HL-60/S4 (cell line): ENCODE data around the gene PAX5.

Experiments used
- in situ Hi-C: fragments of 300-500 bp; cut with MboI; formaldehyde crosslinking; loops from 2 replicates; pipeline ENCODE4 v1.14.3; 2022; ENCODE audit warnings: low sequenced_read_pairs

The PAX5 gene

DNA sequence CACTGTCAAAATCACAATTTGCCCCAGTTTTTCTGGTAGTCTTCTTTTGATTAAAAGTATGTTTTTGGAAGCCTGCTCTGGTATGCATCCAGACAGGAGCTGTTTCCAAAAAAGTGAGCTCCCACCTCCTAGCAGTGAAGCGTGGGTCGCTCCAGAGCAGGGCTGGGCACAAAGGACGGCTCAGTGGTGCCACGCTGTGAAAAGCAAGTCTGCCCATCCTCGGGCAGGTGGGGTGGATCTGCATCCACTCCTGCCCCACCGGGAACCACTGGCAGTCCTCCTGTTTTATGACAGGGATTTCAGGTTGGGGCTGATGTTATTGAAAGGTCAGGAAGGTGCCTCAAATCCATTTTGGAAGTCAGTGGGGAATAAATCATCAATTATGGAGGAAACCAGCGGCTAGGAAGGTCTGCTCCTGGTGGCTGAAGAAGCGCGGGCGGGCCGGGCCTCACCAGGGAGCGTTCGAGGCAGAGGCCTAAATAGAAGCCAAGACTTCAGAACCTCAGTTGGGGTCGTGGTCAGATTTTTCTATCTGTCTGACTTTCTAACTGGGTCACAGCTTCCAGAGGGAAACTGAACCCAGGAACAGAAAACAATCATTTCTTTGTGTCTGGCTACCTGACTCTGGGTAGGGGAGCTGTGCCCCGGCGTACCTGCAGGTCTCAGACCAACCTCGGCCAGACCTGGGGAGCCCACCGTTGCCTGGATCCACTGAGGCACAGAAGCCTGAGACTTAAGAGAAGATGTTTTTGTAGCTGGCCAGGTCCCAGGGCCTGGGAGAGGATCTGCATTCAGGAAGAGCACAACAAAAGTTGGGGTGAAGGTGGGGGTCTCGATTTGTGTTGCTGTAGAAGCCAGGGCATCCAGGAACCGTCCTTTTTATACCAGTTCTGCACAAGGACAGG is 168.1 kb downstream of the PAX5 start:
- in situ Hi-C loops = loop anchor here (25.0 kb wide), 1 partner anchor 521 kb away; no protein-coding TSS in a partner anchor

DNA sequence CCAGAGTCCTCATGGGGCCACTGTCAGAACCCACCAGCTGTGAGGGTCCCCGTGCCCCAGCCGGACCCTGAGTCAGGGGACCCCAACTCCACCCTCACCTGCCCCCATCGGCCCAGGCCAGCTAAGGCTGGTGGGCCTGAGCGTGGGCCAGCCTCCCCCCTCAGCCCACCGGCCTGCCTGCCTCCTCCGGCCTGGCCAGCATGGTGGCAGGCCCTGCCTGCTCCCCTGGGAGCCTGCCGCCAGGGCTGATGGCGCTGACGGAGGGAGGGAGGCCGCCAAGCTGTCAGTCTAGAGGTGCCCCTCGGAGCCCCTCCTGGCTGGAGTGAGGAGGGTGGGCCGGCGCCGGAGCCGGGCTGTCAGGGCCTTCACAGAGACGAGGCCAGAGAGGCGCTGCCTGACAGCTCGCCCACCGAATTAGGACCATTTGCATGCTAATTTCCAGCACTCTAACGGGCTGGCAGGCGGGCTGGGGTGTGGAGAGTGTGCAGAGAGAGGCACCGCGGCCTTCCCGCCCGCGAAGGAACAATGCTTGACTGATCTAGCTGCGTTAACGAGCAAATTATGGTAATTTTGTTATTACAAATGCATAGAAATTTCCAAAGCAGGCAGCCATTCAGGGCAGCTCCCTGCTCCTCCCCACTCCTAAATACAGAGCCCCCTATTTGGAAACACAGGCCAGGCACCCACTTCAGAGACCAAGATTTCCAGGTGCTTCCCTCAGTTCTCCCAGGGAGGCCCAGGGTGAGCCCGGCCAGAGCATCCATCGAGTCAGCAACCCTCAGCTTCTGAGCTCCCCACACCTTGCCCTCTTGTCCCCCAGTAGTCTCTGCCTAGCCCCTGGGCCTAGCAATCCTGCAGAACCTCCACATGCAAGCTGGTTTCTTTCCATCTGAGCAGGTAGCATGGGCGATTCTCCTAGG is 169.3 kb downstream of the PAX5 start:
- in situ Hi-C loops = loop anchor here (25.0 kb wide), 1 partner anchor 523 kb away; no protein-coding TSS in a partner anchor

DNA sequence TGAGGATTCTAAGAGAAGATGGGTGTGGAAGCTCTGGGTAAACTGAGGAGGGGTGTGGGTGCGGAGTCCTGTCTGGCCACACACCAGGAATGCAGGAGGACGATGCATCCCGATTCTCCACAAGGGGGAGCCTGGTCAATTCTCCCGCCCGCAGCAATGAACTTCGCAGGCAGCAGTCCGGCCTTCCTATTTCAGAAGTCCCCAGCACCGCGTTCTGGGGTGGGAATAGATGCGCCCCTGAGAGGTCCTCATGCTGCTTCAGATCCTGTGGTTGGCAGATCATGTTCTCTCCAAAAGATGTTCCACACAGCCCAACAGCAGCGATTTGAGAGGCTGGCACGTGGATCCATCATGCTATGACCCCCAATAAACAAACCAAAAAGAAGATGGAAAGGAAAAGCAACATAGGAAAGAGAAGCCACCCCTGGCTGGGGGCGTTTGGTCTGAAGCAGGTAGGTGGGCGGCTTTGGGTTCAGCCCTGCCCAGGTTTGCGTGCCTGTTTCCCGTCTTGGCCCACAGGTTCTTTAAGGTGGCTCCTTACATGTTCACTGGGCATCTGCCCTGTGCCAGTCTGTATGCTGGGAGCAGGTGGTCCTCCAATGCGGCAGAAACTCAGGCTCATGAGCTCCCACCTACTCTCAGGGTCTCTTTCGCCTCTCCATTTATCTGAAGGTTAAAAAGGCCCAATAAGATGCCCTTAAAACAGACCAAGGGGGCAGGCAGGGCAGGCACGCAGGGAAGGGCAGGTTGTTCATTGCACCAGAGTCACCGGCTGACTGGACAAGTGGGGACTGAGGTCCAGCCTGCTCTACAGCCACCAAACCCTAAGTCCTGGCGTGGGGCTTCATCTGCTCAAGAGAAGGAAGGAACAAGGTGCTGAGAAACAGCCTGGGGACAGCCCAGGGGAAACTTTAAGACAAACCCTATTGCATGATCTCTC is 171.6 kb downstream of the PAX5 start:
- in situ Hi-C loops = loop anchor here (25.0 kb wide), 1 partner anchor 525 kb away; no protein-coding TSS in a partner anchor

DNA sequence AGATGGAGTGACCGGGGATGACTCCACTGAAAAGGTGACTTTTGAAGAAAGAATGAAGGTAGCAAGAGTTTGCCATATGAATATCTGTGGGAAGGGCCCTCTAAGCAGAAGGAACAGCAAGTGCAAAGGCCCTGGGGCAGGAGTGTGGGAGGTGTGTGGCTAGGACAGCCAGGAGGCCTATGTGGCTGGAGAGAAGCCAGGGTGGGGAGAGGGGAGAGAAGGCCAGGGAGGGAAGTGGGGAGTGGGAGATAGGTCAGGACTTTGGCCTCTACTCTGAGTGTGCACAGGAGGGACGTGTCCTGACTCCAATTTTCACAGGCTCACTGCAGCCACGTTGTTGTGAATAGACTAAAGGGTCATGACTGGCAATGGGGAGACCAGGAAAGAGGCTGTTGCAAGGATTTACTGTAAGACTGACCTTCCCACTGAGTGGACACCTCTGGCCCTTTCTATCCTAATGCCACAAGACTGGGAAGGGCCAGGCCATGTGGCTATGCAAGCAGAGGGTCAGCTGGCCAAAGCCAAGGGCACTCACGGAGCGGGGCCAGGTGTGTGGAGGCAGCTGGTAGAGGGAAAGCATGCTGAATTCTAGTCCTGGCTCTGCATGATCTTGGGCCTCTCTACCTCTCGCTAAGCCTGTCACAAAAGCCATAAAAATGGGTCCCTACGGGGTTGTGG is 172.4 kb downstream of the PAX5 start:
- in situ Hi-C loops = loop anchor here (25.0 kb wide), 1 partner anchor 526 kb away; no protein-coding TSS in a partner anchor

DNA sequence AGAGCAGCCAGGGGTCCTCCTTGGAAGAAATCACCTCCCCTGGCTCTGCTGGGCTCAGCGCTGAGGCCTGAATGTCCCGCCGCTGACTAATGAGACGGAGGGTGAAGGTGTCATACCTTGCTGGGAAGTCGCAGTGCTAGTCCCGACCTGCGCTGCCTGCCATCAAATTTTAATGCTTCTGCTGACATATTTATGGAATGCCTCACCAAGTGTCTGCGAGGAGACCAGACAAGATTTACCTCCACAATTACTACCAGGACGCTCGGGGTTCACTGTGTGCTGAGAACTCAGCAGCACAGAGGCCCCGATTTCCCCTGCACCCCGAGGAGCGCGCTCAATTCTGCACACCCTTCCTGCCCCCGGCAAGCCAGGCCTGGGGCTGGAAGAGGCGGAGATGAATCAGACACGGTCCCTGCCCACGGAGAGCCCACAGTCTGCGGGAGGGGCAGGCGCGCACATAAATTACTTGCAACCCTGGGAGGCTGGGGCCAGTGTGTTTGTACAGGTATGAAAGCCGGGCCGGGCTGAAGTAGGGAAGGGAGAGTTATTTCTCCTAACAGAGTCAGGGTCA is 175.2 kb downstream of the PAX5 start:
- in situ Hi-C loops = loop anchor here (25.0 kb wide), 1 partner anchor 528 kb away; no protein-coding TSS in a partner anchor

DNA sequence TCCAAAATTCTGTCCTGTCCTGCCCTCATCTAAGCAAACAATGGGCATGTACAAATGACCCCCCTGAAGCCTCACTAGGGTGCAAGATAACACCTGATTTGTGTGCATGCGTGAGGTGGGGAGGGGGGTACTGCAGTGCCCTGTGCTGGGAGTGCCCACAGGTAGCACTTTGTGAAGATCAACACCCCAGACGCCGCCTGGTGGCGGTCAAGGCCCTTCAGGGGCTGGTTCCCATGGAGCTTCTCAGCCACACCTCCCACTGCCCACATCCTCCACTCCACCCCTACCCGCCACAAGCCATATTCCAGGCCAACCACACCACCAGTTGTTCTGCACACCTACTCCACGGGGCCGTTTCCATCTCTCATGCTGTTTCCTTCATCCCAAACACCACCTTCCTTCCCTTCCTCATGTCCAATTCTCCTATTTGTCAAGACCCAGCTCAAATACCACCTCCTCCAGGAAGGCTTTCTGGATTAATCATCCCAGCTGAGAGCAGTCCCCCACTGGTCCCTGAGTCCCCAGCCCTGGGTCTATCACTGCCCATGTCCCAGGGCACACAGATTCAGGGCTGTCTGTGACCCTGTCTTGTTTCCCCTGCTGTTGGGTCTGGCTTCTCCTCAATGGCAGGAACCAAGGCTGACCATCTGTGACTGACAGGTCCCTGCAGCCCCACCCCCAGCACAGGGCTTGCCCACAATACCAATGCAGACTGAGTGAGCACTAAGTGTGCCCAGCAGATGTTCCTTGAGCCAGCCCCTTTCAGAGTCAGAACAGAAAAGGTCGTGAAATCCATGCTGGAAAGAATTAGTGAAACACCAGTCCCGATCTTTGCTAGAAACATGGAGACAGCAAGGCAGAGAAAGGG is 178.4 kb downstream of the PAX5 start:
- in situ Hi-C loops = loop anchor here (25.0 kb wide), 1 partner anchor 532 kb away; no protein-coding TSS in a partner anchor

DNA sequence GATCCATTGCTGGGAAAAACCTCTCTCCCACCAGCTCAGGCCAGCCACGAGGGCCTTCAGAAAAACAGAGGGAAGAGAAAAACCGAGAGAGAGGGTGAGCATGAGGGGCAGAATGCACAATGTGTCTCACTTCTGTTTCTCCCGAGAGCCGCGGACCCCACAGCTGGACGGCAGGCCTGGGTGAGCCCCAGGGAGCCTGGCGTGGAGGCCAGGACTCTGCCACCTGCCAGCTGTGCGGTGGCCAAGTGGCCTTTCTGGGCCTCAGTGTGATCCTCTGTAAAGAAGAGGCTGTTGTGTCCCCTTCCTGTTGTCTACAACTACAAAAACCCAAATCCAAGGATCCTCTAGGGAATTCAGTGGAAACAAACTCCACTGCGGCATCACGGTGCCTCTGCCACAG is 179.3 kb downstream of the PAX5 start:
- in situ Hi-C loops = loop anchor here (25.0 kb wide), 1 partner anchor 533 kb away; no protein-coding TSS in a partner anchor

DNA sequence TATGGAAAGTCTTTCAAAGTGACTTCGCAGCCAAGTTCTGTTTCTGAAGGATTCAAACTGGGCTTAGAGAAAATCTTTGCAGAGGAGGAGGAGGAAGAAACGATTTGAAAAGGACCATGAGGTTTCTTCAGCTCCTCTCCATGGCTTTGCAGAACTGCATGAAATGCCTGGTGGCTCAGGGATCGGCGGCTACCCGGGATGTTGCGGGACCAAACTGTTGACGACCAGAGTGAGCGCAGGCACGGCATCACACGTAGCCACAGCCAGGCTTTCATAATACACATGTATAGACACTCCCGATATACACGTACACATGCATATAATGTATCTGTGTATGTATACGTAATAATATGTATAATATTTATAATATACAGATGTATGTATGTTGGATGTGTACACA is 180.0 kb downstream of the PAX5 start:
- in situ Hi-C loops = loop anchor here (25.0 kb wide), 1 partner anchor 533 kb away; no protein-coding TSS in a partner anchor

DNA sequence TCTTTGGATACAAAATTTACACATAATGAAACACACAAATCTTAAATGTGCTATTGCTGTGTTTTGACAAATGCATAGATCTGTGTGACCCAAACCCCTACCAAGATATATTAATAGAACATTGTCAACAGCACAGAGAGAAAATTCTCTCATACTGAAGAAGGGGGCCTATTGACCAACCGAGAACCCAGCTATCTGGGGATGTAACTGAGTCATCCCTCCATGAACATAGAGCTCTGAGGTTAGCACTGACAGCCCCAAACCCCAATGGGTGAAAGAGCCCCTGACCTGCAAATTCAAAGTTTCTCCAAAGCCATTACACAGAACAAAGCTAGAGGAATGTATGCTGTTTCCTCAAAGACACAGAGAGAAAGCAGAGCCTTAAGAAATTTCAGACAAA is 180.8 kb downstream of the PAX5 start:
- in situ Hi-C loops = loop anchor here (25.0 kb wide), 1 partner anchor 534 kb away; no protein-coding TSS in a partner anchor

DNA sequence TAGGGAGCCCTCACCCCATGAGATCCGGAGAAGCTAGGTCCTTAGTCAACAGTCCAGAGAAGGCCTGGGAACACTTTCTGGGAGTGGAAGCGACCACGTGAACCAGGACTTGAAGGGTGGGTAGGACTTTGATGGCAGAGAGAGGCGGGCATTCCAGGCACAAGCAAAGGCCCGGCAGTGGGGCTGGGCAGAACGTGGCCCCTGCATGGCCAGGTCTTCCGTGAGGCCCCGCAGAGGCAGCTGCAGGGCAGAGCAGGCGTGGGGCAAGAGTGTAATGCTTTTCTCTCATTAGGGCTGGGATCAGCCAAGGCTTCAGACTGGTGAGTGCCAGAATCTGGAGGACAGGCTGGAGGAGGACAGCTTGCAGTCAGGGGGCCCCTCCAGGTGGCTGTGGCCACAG is 184.1 kb downstream of the PAX5 start:
- in situ Hi-C loops = loop anchor here (25.0 kb wide), 1 partner anchor 537 kb away; no protein-coding TSS in a partner anchor

DNA sequence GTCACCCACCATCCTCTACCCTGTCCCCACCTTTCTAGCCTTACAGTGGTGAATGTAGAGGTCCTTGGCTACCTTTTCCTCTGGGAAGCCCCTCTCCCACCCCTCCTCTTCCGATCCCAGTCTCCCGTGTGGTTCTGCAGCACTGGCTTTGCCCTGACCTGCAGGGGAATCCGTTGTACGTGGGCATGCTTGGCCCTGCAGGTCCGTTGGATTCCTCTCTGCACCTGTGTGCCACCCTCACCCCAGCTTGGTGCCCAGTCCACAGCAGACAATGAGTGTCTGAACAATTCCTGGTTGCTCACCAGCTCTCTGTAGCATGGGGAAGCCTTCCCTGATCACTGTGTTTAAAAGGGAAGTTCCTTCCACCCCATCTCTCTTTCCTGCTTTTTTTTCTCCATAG is 185.1 kb downstream of the PAX5 start:
- in situ Hi-C loops = no loop called here

DNA sequence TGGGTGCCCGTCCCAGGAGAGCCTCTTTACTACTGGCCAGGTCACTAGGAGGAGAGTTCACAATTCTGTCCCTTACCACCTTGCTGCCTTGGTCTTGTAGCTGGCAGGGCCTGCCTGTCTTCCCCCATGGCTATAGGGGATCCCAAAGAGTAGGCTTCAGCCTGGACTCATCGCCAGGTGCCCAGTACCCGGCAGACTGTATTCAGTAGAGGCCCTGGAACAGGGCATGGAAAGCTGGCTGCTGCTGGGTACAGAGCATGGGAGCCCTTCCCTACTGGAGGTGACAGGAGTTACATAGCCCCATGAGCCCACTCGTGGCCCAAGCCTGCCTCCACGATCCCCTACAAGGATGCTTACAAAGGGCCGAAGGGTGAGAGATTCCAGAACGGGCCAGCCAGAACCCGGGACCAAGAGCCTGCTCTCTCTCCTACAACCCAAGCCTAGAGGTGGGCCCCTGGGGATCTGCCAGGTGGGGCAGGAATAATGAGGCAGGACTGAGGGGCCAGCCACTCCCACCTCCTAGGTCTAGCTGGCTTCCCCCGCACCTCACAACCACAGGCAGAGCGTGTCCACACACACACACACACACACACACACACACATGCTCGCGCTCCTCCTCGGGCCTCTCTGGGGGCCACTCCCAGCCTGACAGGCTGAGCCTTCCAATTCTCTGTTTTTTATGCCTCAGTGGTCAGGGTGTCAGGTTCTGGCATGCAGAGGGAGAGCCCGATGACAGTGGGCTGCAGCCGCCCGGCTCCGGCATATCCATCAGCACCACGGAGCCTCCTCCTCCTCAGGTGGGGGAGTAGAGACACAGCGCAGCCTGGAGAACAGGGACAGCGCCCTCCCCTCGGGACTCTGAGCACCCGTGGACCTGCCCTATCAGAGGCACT is 186.0 kb downstream of the PAX5 start:
- in situ Hi-C loops = no loop called here

DNA sequence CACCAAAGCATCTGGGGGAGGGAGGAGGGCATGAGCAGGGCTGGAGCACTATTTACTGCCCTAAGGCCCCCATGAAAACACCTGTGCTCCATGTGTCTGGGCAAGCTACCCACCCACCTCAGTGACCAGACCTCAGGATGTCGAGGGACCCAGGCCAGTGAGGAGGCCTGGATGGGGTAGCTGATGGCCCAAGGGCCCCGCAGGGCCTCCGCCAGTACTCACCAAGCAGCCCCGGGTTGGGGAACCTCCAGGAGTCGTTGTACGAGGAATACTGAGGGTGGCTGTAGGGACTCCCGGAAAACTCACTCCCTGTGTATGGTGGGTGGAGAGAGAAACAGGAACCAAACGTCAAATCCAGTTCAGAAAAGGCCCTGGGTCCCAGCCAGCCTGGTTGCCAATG is 187.4 kb downstream of the PAX5 start:
- in situ Hi-C loops = no loop called here

DNA sequence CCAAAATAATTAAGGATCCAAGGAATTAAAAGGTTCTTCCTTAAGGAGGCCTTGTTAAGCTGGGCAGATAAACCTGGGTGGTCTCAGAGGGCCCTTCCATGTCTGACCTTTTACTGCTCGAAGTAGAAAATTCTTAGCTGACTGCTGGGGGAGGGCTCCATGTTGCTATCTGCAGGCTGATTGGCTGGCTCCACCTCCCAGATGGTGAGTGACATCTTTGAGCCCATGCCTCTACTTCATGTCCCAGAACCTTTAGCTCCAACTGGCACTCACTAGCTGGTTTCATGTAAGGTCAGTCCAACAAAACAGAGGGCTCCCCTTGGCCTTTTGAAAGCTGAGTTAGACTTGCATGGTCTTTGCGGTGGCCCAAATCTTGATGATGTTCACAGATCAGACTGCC is 188.2 kb downstream of the PAX5 start:
- in situ Hi-C loops = no loop called here

DNA sequence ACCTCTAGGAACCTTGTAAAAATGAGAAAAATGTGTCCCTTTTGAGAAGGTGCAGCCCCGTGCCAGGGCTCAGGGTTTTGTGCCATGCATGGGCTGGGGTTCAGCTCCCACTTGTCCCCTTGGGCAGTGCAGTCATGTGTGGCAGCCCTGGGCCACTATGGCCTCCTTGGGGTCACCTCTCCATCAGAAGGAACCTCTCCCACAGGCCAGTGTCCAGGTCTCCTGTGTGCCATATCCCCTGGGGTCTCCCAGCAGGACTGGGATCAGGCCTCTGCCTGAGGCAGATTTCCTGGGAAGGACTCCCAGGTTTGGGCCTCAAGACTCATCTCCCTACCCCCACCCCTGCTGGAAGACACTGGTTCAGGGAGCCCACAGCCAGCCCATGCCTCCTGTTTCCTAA is 189.1 kb downstream of the PAX5 start:
- in situ Hi-C loops = no loop called here

DNA sequence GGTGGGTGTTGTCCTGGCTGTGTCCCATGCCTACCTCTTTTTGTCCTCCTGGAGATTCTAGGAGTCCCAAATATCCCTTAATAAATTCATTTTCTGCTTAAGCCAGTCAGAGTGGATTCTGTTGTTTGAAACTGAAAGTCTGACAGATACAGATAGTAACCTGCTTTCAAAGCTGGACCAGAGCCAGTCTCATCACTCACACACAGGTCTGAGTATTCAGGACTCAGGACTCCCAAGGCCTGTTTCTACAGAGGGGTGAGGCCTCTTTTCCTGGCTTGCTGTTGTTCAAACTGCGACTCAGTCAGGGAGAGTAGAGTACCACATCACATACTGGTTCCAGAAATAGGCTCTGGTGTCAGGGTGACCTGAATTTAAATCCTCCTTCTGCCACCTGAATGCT is 190.1 kb downstream of the PAX5 start:
- in situ Hi-C loops = no loop called here
